HL-60/S4 (cell line): Measurements from ENCODE around the gene EFNA3.

Experiments used
- in situ Hi-C: fragments of 300-500 bp; cut with MboI; formaldehyde crosslinking; loops from 2 replicates; pipeline ENCODE4 v1.14.3; 2022; ENCODE audit warnings: low sequenced_read_pairs

The EFNA3 gene

GRCh38 chr1:155064111-155064831 is 14.4 kb upstream of the EFNA3 start:
- in situ Hi-C loops, result loop anchor here (25.0 kb wide), 1 partner anchor 502 kb away; the partner anchor contains the start of genes CHRNB2 and UBE2Q1

- in situ Hi-C loops, result loop anchor here (25.0 kb wide), 1 partner anchor 503 kb away; the partner anchor contains the start of genes CHRNB2 and UBE2Q1
These were observed 13.7 kb upstream of the EFNA3 start for GRCh38 chr1:155064832-155065429.

GRCh38 chr1:155066777-155067176 is 11.9 kb upstream of the EFNA3 start:
- in situ Hi-C loops, result loop anchor here (25.0 kb wide), 1 partner anchor 504 kb away; the partner anchor contains the start of genes CHRNB2 and UBE2Q1

DNA sequence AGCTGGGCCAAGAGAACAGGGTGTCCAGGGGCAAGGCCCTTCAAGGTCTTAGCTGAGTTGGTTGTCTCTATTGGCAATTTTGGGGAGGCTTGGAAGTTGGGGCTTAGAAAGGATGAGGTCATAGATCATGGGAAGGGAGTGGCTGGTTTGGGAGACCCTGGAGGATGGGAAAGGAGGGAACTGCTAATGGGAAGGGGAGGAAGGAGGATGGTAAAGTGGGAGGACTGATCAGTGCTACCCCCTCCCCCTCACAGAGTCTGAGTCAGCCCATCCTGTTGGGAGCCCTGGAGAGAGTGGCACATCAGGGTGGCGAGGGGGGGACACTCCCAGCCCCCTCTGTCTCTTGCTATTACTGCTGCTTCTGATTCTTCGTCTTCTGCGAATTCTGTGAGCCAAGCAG is 10.0 kb upstream of the EFNA3 start:
- in situ Hi-C loops, result loop anchor here (25.0 kb wide), 1 partner anchor 506 kb away; the partner anchor contains the start of genes CHRNB2 and UBE2Q1

GRCh38 chr1:155069551-155070157 is 9.0 kb upstream of the EFNA3 start:
- in situ Hi-C loops, result loop anchor here (25.0 kb wide), 1 partner anchor 507 kb away; the partner anchor contains the start of genes CHRNB2 and UBE2Q1

- in situ Hi-C loops, result loop anchor here (25.0 kb wide), 1 partner anchor 508 kb away; the partner anchor contains the start of genes CHRNB2 and UBE2Q1
These were observed 8.4 kb upstream of the EFNA3 start for GRCh38 chr1:155070158-155070621.

- in situ Hi-C loops, result loop anchor here (25.0 kb wide), 1 partner anchor 509 kb away; the partner anchor contains the start of genes CHRNB2 and UBE2Q1
These were observed 7.7 kb upstream of the EFNA3 start for GRCh38 chr1:155070721-155071569.

DNA sequence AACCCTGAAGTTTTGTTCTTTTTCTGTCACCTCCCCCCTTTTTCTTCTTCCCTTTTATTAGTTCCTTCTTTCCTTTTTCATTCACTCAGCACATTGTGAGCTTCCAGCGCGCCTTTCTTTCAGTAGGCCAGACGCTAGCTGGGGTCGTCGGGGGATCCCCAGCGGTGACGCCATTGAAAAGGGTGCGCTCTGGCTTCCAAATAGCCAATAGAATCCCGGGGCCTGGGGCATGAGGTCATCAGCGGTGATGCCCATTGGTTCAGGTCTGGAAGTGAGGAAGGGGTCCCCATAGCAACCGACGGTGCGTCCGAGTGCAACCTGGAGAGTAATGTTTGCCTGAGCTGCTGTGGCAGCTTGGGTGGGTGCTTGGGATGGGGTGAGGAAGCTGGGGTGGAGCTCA is 6.9 kb upstream of the EFNA3 start:
- in situ Hi-C loops, result loop anchor here (25.0 kb wide), 1 partner anchor 509 kb away; the partner anchor contains the start of genes CHRNB2 and UBE2Q1

- in situ Hi-C loops, result loop anchor here (25.0 kb wide), 1 partner anchor 510 kb away; the partner anchor contains the start of genes CHRNB2 and UBE2Q1
These were observed 5.9 kb upstream of the EFNA3 start for GRCh38 chr1:155072531-155073289.

GRCh38 chr1:155073377-155074242 is 5.0 kb upstream of the EFNA3 start:
- in situ Hi-C loops, result loop anchor here (25.0 kb wide), 1 partner anchor 511 kb away; the partner anchor contains the start of genes CHRNB2 and UBE2Q1

DNA sequence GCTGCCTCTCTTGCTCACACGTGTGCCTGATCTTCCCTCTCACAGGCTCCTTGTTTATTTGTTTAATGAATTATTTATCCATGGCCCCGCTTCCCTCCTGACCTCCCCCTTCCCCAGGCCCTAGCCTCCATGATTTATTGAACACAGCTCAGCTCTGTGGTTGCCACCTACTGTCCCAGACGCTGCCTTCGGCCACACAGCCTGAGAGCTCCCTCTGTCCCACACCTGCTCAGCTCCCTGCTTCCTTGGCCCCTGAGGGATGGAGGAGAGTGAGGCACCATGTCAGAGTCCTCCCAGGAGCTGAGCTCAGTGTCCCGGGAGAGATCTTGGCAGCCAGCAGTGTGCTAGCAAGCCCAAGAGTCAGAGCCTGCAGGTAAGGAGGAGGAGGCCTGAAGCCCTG is 3.1 kb upstream of the EFNA3 start:
- in situ Hi-C loops, result no loop called here

DNA sequence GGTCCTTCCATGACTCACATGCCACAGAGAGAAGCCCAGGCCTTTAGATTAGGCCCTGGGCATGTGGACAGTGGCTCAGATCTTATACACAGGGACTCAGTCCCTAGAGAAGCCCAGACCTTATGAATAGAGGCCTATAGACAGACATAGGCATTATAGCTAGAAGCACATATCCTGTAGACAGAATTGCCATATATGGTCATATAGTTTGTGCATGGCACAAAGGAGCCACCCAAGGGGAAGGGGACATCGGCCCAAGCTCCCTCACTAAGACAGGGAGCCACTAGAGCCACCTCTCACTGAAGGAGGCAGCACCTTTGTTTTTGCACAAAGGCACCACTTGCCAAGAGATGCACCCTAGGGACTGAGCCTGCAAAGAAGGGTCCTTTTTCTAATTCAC is 2.3 kb upstream of the EFNA3 start:
- in situ Hi-C loops, result no loop called here

DNA sequence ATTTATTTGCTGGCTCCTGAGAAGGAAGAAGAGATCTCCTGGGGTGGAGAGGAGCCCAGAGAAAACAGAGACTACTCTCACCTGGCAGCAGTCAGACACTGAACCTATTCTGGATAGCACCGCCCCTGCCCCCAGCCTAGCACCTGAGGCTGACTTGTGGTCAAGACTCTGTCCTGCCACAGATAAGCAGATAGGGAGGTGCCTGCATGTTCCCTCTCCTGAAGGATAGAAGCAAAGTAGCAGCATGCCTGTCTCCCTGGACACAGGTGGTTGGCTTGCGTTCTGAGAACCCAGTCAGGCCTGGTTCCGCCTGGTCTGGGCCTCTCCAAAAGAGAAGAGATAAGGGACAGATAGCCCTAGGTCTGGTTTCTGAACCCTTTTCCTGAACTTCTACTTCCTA is 1.3 kb upstream of the EFNA3 start:
- in situ Hi-C loops, result no loop called here

GRCh38 chr1:155077758-155078445 is 735 bp upstream of the EFNA3 start:
- in situ Hi-C loops, result no loop called here

DNA sequence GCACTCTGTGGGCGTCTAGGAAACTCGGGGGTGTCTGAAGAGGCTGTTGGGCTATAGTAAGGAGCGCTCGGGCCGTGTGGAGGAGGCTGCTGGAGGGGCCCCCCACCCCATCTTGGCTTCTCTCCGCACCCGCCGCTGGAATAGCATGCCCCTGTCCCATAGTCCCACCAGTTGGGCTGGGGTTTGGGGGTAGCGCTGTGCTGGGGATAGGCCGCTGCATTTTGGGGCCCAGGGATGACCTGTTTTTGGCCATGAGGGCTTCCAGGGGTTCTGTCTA is 511 bp downstream of the EFNA3 start:
- in situ Hi-C loops, result no loop called here

- in situ Hi-C loops, result no loop called here
These were observed 1.1 kb downstream of the EFNA3 start for GRCh38 chr1:155079487-155080311.
